Tibial artery (tissue), 4 donors: ENCODE results near the gene ZNF512.
A peak's percentile ranks its signal among the peaks of the same experiment; 100 is the strongest.

Source experiments
- DNase-seq, 2 donors: peaks; one replicate each; pipeline ENCODE4 v3.0.0-alpha.2; 2019
- H3K27ac ChIP-seq, 2 donors: fragments of 200-600 bp; sonication (generic) in 1 of 2; 1 replicate in 1 of 2; 2 replicates in 1 of 2; pipeline ENCODE4 v1.5.1; 2018 to 2019; ENCODE audit warnings: mild to moderate bottlenecking in 1 of 2
- H3K27me3 ChIP-seq, 2 donors: fragments of 200-600 bp; sonication (generic) in 1 of 2; one replicate each; pipeline versions ENCODE4 v1.5.1 to v1.6.0; 2016 to 2019
- H3K36me3 ChIP-seq, 3 donors: fragments of 200-600 bp; sonication (generic) in 2 of 3; one replicate each; pipeline ENCODE4 v1.5.1; 2016 to 2019; ENCODE audit warnings: mild to moderate bottlenecking in 2 of 3
- H3K4me1 ChIP-seq, 4 donors: fragments of 200-600 bp; sonication (generic) in 2 of 4; 1 replicate in 3 of 4; 2 replicates in 1 of 4; pipeline ENCODE4 v1.5.1; 2016 to 2019
- H3K4me3 ChIP-seq, 2 donors: fragments of 200-600 bp; sonication (generic) in 1 of 2; 1 replicate in 1 of 2; 2 replicates in 1 of 2; pipeline ENCODE4 v1.5.1; 2018 to 2019; ENCODE audit warnings: mild to moderate bottlenecking in 2 of 2
- H3K9me3 ChIP-seq, 3 donors: fragments of 200-600 bp; sonication (generic) in 1 of 3; one replicate each; pipeline ENCODE4 v1.5.1; 2016 to 2019
- CTCF ChIP-seq, 2 experiments: fragments of 200-600 bp in 1 of 2; fragments of 450-650 bp in 1 of 2; IDR thresholded peaks; one replicate each; pipeline ENCODE4 v1.5.1; 2017 to 2019; ENCODE audit warnings: antibody characterized with exemption in 2 of 2, mild to moderate bottlenecking in 1 of 2, moderate library complexity in 1 of 2
- intact Hi-C: fragments of 100-400 bp; cut with DNase I; formaldehyde crosslinking; loops from one replicate; pipeline ENCODE4 v1.15.0; 2023; ENCODE audit warnings: low total_unique reads

ZNF512 gene

DNA sequence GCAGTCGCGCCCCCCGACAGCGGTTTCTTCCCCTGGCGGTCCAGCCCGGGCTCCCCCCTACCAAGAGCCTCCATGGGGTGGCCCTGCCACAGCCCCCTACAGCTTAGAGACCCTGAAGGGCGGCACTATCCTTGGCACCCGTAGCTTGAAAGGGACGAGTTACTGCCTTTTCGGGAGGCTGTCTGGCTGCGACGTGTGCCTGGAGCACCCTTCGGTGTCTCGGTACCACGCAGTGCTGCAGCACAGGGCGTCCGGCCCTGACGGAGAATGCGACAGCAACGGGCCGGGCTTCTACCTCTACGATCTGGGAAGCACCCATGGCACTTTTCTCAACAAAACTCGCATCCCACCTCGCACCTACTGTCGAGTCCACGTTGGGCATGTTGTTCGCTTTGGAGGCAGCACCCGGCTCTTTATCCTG is 81.3 kb downstream of the ZNF512 start:
- Histone ChIP-seq H3K4me1 (peaks cover 0 to 41% (median 21%) of the 10 kb centered on the region in 4 donors), H3K27ac (peak overlapping the region; percentile 87 to 95), H3K4me3 (peak overlapping the region; percentile 72 to 92), H3K27me3 (no peaks in the 10 kb centered on the region), H3K9me3 (no peaks in the 10 kb centered on the region), H3K36me3 (peaks cover 47 to 53% (median 49%) of the 10 kb centered on the region in 3 donors)
- TF ChIP-seq CTCF (IDR thresholded peaks at IDR 0.05): no peak
- no peak for DNase-seq
- intact Hi-C loops: no loop called here

GRCh38 chr2:27664622-27665363 is 82.0 kb downstream of the ZNF512 start:
- H3K27ac ChIP-seq: peak overlapping the region in 1 of 2 donors; percentile 95
- no peaks in the 10 kb centered on the region for H3K9me3 ChIP-seq
- no peak for TF ChIP-seq CTCF (IDR thresholded peaks at IDR 0.05)
- H3K4me1 ChIP-seq: peaks cover 0 to 37% (median 21%) of the 10 kb centered on the region in 4 donors
- peaks cover 47 to 53% (median 50%) of the 10 kb centered on the region in 3 donors for H3K36me3 ChIP-seq
- H3K27me3 ChIP-seq: no peaks in the 10 kb centered on the region
- H3K4me3 ChIP-seq: peak overlapping the region; percentile 72 to 92
- no peak for DNase-seq
- intact Hi-C loops: no loop called here

- Histone ChIP-seq H3K9me3 (no peaks in the 10 kb centered on the region), H3K4me1 (peaks cover 0 to 31% (median 18%) of the 10 kb centered on the region in 4 donors), H3K4me3 (no peak overlapping the region), H3K36me3 (peaks cover 40 to 58% (median 47%) of the 10 kb centered on the region in 3 donors), H3K27ac (no peak overlapping the region), H3K27me3 (no peaks in the 10 kb centered on the region)
- no peak for TF ChIP-seq CTCF (IDR thresholded peaks at IDR 0.05)
- no peak for DNase-seq
- intact Hi-C loops: no loop called here
Observed at GRCh38 chr2:27667446-27667845, 84.6 kb downstream of the ZNF512 start.

GRCh38 chr2:27671235-27671634 is 88.4 kb downstream of the ZNF512 start:
- Histone ChIP-seq H3K4me1 (peaks cover 0 to 3% (median 0%) of the 10 kb centered on the region in 4 donors), H3K27ac (no peak overlapping the region), H3K4me3 (no peak overlapping the region), H3K36me3 (peaks cover 66 to 93% (median 67%) of the 10 kb centered on the region in 3 donors), H3K9me3 (no peaks in the 10 kb centered on the region), H3K27me3 (no peaks in the 10 kb centered on the region)
- intact Hi-C loops: no loop called here
- no peak for TF ChIP-seq CTCF (IDR thresholded peaks at IDR 0.05)
- DNase-seq: no peak
